Panc1 (cell line): Measurements from ENCODE around the gene KIRREL3.

Experiments used
- CTCF ChIP-seq: fragments of 450-650 bp; IDR thresholded peaks from 2 replicates; pipeline ENCODE4 v1.5.1; 2017; ENCODE audit warnings: mild to moderate bottlenecking
- POLR2AphosphoS5 ChIP-seq: IDR thresholded peaks from 2 replicates; pipeline ENCODE4 v1.6.1; 2012; ENCODE audit warnings: mild to moderate bottlenecking, low read depth, low read length, moderate library complexity
- TCF7L2 ChIP-seq: IDR thresholded peaks from 2 replicates; pipeline ENCODE4 v1.6.1; 2011; ENCODE audit warnings: mild to moderate bottlenecking, low read depth, low read length, inconsistent platforms

- no peak for TF ChIP-seq CTCF
- TF ChIP-seq POLR2AphosphoS5: no peak
- TF ChIP-seq TCF7L2: no peak
Measured at GRCh38 chr11:126660761-126661425, 339.7 kb downstream of the KIRREL3 start.
